Testis (tissue), 3 donors: ENCODE results near the gene CACNA2D4. TPM values are rescaled to one million over a fixed set of nuclear protein-coding genes. Genes with fewer than 3 reads are reported as not detected.

Source experiments
- DNase-seq: peaks from one replicate; pipeline ENCODE4 v3.0.0-alpha.2; 2019
- H3K27ac ChIP-seq, 2 donors: fragments of 200-600 bp; sonication (generic); one replicate each; pipeline ENCODE4 v1.5.1; 2019
- H3K27me3 ChIP-seq: fragments of 200-600 bp; sonication (generic); one replicate; pipeline ENCODE4 v1.5.1; 2019
- H3K36me3 ChIP-seq: fragments of 200-600 bp; sonication (generic); one replicate; pipeline ENCODE4 v1.5.1; 2017; ENCODE audit warnings: low read depth; ENCODE audit errors: missing control alignments
- H3K4me1 ChIP-seq: fragments of 200-600 bp; sonication (generic); one replicate; pipeline ENCODE4 v1.5.1; 2019
- H3K4me3 ChIP-seq, 2 donors: fragments of 200-600 bp; sonication (generic); one replicate each; pipeline ENCODE4 v1.5.1; 2017 to 2019
- H3K9me3 ChIP-seq: fragments of 200-600 bp; sonication (generic); one replicate; pipeline ENCODE4 v1.5.1; 2017
- POLR2A ChIP-seq: fragments of 450-650 bp; IDR thresholded peaks from one replicate; pipeline ENCODE4 v1.6.1; 2017; ENCODE audit warnings: antibody characterized with exemption, mild to moderate bottlenecking, moderate library complexity
- WGBS, 2 donors: methylation state at CpG; one replicate each; pipeline ENCODE4 v1.1.5; 2018; 5-methylcytosine and 5-hydroxymethylcytosine counted together
- intact Hi-C: fragments of 100-400 bp; cut with DNase I; formaldehyde crosslinking; loops from one replicate; pipeline ENCODE4 v1.15.1; 2023; ENCODE audit warnings: low total_unique reads
- polyA plus RNA-seq: library from polyadenylated mRNA; stranded (reverse); fragments of 350-450 nt; fragmentation: Illumina TruSeq; extraction: RNeasy Lipid Tissue Mini Kit (QIAGEN cat#74804); gene quantifications from one replicate; pipeline ENCODE4 v1.2.3, GENCODE V29; 2014; ENCODE audit warnings: low read depth, low replicate concordance; ENCODE audit not compliant: insufficient read depth
- total RNA-seq, 2 donors: library from RNA; depleted of rRNA; stranded (reverse); fragments of >200 nt; gene quantifications; one replicate each; pipeline ENCODE4 v1.2.3, GENCODE V29; 2016
- TF ChIP-seq, protein P1 (sequence below), 3 experiments: fragments of 450-650 bp in 2 of 3; fragments of 200-600 bp in 1 of 3; sonication (generic) in 1 of 3; IDR thresholded peaks; one replicate each; pipeline ENCODE4 v1.5.1; 2016 to 2019; ENCODE audit warnings: antibody characterized with exemption in 3 of 3, mild to moderate bottlenecking in 2 of 3, moderate library complexity in 1 of 3

CACNA2D4 gene
- total and polyA plus RNA-seq, 3 donors from 2014 or later, result 10.8 to 18.3 (median 15.8) TPM

DNA sequence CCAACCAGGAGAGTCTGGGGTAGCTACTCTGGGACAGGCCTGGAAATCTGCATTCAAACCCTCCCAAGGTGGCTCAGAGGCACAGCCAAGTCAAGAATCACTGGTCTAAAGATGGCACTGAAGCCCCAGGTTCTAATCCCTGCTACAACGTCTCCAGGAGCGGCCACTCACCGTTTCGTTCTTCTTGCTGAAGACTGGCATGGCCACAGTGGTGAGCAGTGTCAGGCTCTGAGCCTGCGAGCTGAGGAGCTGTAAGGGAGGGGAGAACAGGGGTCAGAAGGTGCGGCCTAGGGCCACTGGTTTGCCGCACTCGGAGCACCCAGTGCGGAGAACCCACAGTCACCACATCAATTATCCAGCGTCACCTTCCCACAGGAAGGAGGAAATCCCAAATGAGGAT, 38.8 kb downstream of the CACNA2D4 start:
- Histone ChIP-seq H3K36me3 (no peaks in the 10 kb centered on the region), H3K4me1 (no peaks in the 10 kb centered on the region), H3K27ac (no peak overlapping the region), H3K9me3 (no peaks in the 10 kb centered on the region), H3K4me3 (no peak overlapping the region), H3K27me3 (no peaks in the 10 kb centered on the region)
- 95 to 96% methylated on average over 9 to 10 of the region's 10 CpGs for WGBS, 2 donors
- TF ChIP-seq POLR2A, result no peak
- TF ChIP-seq, protein P1, sequence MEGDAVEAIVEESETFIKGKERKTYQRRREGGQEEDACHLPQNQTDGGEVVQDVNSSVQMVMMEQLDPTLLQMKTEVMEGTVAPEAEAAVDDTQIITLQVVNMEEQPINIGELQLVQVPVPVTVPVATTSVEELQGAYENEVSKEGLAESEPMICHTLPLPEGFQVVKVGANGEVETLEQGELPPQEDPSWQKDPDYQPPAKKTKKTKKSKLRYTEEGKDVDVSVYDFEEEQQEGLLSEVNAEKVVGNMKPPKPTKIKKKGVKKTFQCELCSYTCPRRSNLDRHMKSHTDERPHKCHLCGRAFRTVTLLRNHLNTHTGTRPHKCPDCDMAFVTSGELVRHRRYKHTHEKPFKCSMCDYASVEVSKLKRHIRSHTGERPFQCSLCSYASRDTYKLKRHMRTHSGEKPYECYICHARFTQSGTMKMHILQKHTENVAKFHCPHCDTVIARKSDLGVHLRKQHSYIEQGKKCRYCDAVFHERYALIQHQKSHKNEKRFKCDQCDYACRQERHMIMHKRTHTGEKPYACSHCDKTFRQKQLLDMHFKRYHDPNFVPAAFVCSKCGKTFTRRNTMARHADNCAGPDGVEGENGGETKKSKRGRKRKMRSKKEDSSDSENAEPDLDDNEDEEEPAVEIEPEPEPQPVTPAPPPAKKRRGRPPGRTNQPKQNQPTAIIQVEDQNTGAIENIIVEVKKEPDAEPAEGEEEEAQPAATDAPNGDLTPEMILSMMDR (IDR thresholded peaks at IDR 0.05), result no peak
- intact Hi-C loops, result no loop called here
- DNase-seq, result no peak

DNA sequence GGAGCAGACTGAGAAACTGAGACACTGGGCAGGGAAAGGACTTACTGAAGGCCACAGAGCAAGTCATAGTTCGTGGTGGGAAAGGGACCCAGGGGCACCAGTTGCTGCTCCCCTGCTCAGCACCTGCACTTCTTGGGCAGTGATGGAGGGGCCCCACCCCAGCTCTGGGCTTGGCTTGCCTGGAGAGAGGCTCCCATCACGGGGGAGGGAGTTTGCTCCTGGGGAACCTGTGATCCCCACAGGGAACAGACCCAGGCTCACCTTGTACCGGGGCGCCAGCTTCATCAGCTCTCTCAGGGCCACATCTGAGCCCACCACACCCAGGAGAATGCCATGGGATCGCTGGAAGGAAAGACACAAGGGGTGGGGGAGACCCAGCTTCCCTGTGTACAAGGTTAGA, 39.8 kb downstream of the CACNA2D4 start:
- Histone ChIP-seq H3K36me3 (no peaks in the 10 kb centered on the region), H3K9me3 (no peaks in the 10 kb centered on the region), H3K27me3 (no peaks in the 10 kb centered on the region), H3K4me1 (no peaks in the 10 kb centered on the region), H3K4me3 (no peak overlapping the region), H3K27ac (no peak overlapping the region)
- no peak for DNase-seq
- no peak for TF ChIP-seq POLR2A
- TF ChIP-seq, protein P1 (IDR thresholded peaks at IDR 0.05), result no peak
- intact Hi-C loops, result no loop called here
- 87 to 93% methylated on average over 4 to 5 of the region's 5 CpGs for WGBS, 2 donors

DNA sequence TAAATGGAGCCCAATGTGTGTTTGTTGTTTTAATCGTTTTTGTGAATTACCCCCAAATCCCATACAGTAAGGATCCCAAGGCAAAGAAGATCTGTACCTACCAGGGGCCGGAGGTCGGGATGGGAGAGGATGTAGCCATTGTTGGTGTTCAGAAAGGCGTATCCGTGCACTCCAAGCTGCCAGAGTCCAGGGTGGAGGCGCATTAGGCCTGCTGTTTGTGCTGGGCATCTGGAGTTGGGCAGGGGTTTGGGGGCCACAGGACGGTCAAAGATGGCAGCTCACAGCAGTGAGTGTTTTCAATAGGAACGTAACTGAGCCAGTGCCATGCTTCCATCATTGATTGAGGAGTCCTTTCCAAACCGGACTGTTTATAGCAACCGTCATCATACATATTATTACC, 40.2 kb downstream of the CACNA2D4 start:
- DNase-seq, result no peak
- Histone ChIP-seq H3K27me3 (no peaks in the 10 kb centered on the region), H3K4me1 (no peaks in the 10 kb centered on the region), H3K27ac (no peak overlapping the region), H3K36me3 (no peaks in the 10 kb centered on the region), H3K4me3 (no peak overlapping the region), H3K9me3 (no peaks in the 10 kb centered on the region)
- intact Hi-C loops, result no loop called here
- TF ChIP-seq, protein P1 (IDR thresholded peaks at IDR 0.05), result no peak
- no peak for TF ChIP-seq POLR2A
- 91 to 95% methylated on average over 10 of the region's 10 CpGs for WGBS, 2 donors

DNA sequence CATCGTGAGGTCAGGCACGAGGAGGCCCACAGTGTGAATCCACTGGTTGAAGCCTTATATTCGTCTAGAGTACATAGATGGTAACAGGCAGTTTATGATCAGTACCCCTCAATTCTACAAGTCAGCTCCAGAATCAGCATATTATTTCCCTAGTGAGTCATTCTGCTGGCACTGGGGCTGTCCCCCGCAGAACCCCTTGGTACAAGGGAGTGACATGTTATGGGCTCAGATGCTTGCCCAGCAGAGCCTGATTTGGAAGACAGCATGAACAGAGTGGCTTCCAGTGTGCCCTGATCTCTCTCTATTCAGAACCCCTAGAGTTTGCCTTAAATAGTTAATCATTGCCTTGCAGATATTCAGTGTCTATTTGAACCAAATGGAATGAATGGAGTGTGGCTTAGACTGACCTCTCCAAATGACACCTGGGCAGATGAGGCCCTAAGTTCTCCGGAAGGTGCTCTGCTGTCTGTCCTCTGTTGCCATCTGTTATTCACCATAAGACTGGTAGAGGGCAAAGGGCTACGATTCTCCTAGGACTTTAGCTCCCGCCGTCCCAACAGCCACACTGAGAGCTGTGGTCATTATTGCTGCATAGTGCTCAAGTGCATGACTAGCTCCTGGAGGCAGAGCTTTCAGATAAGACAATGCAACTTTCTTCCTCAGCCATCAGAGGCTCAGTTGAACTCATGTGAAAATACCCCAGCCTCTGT, 41.1 kb downstream of the CACNA2D4 start:
- no peak overlapping the region for H3K4me3 ChIP-seq
- H3K27ac ChIP-seq, result no peak overlapping the region
- no peaks in the 10 kb centered on the region for H3K4me1 ChIP-seq
- intact Hi-C loops, result no loop called here
- H3K27me3 ChIP-seq, result no peaks in the 10 kb centered on the region
- TF ChIP-seq, protein P1 (IDR thresholded peaks at IDR 0.05), result no peak
- TF ChIP-seq POLR2A, result no peak
- no peaks in the 10 kb centered on the region for H3K9me3 ChIP-seq
- WGBS, 2 donors, result 86 to 87% methylated on average over 8 of the region's 8 CpGs
- no peaks in the 10 kb centered on the region for H3K36me3 ChIP-seq
- no peak for DNase-seq

DNA sequence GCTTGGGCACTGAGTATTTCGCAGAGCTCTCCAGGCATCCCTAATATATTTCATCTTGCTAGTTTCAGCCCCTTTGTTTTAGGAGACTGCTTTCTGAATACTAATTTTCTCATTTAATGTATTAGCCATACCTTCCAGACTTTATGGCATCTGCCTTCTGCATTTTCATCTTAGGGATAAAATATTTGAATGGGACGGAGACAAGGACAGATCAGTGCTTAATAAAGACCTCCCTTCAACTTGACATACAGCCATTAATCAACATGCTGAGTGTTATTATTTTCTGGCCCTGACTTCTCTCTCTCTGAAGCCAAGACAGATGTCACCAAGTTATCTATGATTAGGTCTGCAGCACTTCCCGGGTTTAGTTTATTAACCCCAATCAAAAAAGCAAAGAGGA, 42.4 kb downstream of the CACNA2D4 start:
- TF ChIP-seq POLR2A, result no peak
- TF ChIP-seq, protein P1 (IDR thresholded peaks at IDR 0.05), result no peak
- no peak for DNase-seq
- WGBS, 2 donors, result 68 to 69% methylated on average over 3 of the region's 3 CpGs
- no peaks in the 10 kb centered on the region for H3K9me3 ChIP-seq
- H3K4me3 ChIP-seq, result no peak overlapping the region
- H3K4me1 ChIP-seq, result no peaks in the 10 kb centered on the region
- H3K27ac ChIP-seq, result no peak overlapping the region
- intact Hi-C loops, result no loop called here
- no peaks in the 10 kb centered on the region for H3K27me3 ChIP-seq
- H3K36me3 ChIP-seq, result no peaks in the 10 kb centered on the region
